Anterior cingulate cortex (tissue), 58 donors: ENCODE data around the gene TPX2.
A peak's percentile ranks its signal among the peaks of the same experiment; 100 is the strongest.
"Not testable (repeated sequence)": the region's sequence is repeated elsewhere in the genome, so short reads cannot be mapped to it uniquely, and the experiment has no call there.

Experiments
- DNase-seq, 58 donors: peaks; one replicate each; lab custom pipeline; 2025; lab: John Stamatoyannopoulos, UW

Gene TPX2

GRCh38 chr20:31828016-31828415 is 88.9 kb downstream of the TPX2 start:
- not testable (repeated sequence) for DNase-seq

- no peak for DNase-seq
Observed at GRCh38 chr20:31829731-31830130, 90.6 kb downstream of the TPX2 start.

- no peak for DNase-seq
Observed at GRCh38 chr20:31830406-31830981, 91.4 kb downstream of the TPX2 start.

- no peak for DNase-seq
Observed at GRCh38 chr20:31831211-31831610, 92.1 kb downstream of the TPX2 start.

GRCh38 chr20:31831771-31832306 is 92.7 kb downstream of the TPX2 start:
- DNase-seq = no peak

- DNase-seq = peak in 11 of 58 donors; percentile 1 to 55 (median 13)
Observed at GRCh38 chr20:31833130-31833930, 94.2 kb downstream of the TPX2 start.

GRCh38 chr20:31833931-31834521 is 94.9 kb downstream of the TPX2 start:
- DNase-seq = no peak

GRCh38 chr20:31835554-31835953 is 96.5 kb downstream of the TPX2 start:
- no peak for DNase-seq

GRCh38 chr20:31835977-31836852 is 97.1 kb downstream of the TPX2 start:
- DNase-seq = peak in 52 of 58 donors; percentile 6 to 81 (median 49)

- DNase-seq = no peak
Observed at GRCh38 chr20:31836853-31837608, 97.9 kb downstream of the TPX2 start.

- DNase-seq = peak in 1 of 58 donors; percentile 3
Observed at GRCh38 chr20:31837896-31838397, 98.9 kb downstream of the TPX2 start.

GRCh38 chr20:31838646-31839292 is 99.7 kb downstream of the TPX2 start:
- DNase-seq = no peak

GRCh38 chr20:31839782-31840487 is 100.8 kb downstream of the TPX2 start:
- no peak for DNase-seq

GRCh38 chr20:31840906-31841816 is 102.1 kb downstream of the TPX2 start:
- no peak for DNase-seq

- peak in 1 of 58 donors; percentile 4 for DNase-seq
Observed at GRCh38 chr20:31841928-31842327, 102.8 kb downstream of the TPX2 start.

GRCh38 chr20:31842471-31843157 is 103.5 kb downstream of the TPX2 start:
- no peak for DNase-seq

- DNase-seq = no peak
Observed at GRCh38 chr20:31843288-31843687, 104.2 kb downstream of the TPX2 start.
